ENCODE measurements around the gene HCN1. TPM values are rescaled to one million over a fixed set of nuclear protein-coding genes. Genes with fewer than 3 reads are reported as not detected.

The HCN1 gene
- total RNA-seq, 4 donors from 2014 or later: 0.16 TPM; not detected in 3

- 60 to 83% methylated on average over 1 of the region's 1 CpG for WGBS, 2 donors
- no peak for DNase-seq (ENCODE audit: low spot score in 2 of 2)
- intact Hi-C loops (cut with DNase I; ENCODE audit: low total_unique reads): no loop called here
- no peak overlapping the region for H3K4me3 ChIP-seq (ENCODE audit: low read depth, poor library complexity, severe bottlenecking)
- TF ChIP-seq CTCF (IDR thresholded peaks at IDR 0.05) (no peak), POLR2A (IDR thresholded peaks at IDR 0.05) (no peak)
Measured at GRCh38 chr5:45288746-45289145, 407.4 kb downstream of the HCN1 start.

GRCh38 chr5:45284436-45284835, 411.7 kb downstream of the HCN1 start:
- no peak overlapping the region for H3K4me3 ChIP-seq (ENCODE audit: low read depth, poor library complexity, severe bottlenecking)
- no peak for DNase-seq (ENCODE audit: low spot score in 2 of 2)
- intact Hi-C loops (cut with DNase I; ENCODE audit: low total_unique reads): no loop called here
- whole genome bisulfite sequencing, 2 donors: 59 to 69% methylated on average over 1 of the region's 1 CpG
- no peak for TF ChIP-seq POLR2A (IDR thresholded peaks at IDR 0.05)

- H3K4me3 ChIP-seq (ENCODE audit: low read depth, poor library complexity, severe bottlenecking): no peak overlapping the region
- WGBS, 2 donors: 51 to 53% methylated on average over 2 of the region's 2 CpGs
- TF ChIP-seq CTCF (IDR thresholded peaks at IDR 0.05) (no peak), POLR2A (IDR thresholded peaks at IDR 0.05) (no peak)
- intact Hi-C loops (cut with DNase I; ENCODE audit: low total_unique reads): no loop called here
- no peak for DNase-seq (ENCODE audit: low spot score in 2 of 2)
Measured at GRCh38 chr5:45281081-45281480, 415.1 kb downstream of the HCN1 start.

GRCh38 chr5:45279109-45279508, 417.1 kb downstream of the HCN1 start:
- intact Hi-C loops (cut with DNase I; ENCODE audit: low total_unique reads): no loop called here
- no peak for DNase-seq (ENCODE audit: low spot score in 2 of 2)
- TF ChIP-seq POLR2A (IDR thresholded peaks at IDR 0.05) (no peak), CTCF (IDR thresholded peaks at IDR 0.05) (no peak)
- no peak overlapping the region for H3K4me3 ChIP-seq (ENCODE audit: low read depth, poor library complexity, severe bottlenecking)
- 27 to 31% methylated on average over 1 of the region's 1 CpG for WGBS, 2 donors

GRCh38 chr5:45277860-45278259, 418.3 kb downstream of the HCN1 start:
- no peak overlapping the region for H3K4me3 ChIP-seq (ENCODE audit: low read depth, poor library complexity, severe bottlenecking)
- intact Hi-C loops (cut with DNase I; ENCODE audit: low total_unique reads): no loop called here
- WGBS, 2 donors: 77 to 85% methylated on average over 2 of the region's 2 CpGs
- no peak for DNase-seq (ENCODE audit: low spot score in 2 of 2)
- TF ChIP-seq POLR2A (IDR thresholded peaks at IDR 0.05): no peak
- TF ChIP-seq CTCF (IDR thresholded peaks at IDR 0.05): no peak

GRCh38 chr5:45274241-45274640, 421.9 kb downstream of the HCN1 start:
- 70 to 77% methylated on average over 2 of the region's 2 CpGs for WGBS, 2 donors
- DNase-seq (ENCODE audit: low spot score in 2 of 2): no peak
- intact Hi-C loops (cut with DNase I; ENCODE audit: low total_unique reads): no loop called here
- H3K4me3 ChIP-seq (ENCODE audit: low read depth, poor library complexity, severe bottlenecking): no peak overlapping the region
- no peak for TF ChIP-seq POLR2A (IDR thresholded peaks at IDR 0.05)
- TF ChIP-seq CTCF (IDR thresholded peaks at IDR 0.05): no peak
